Measurements from ENCODE around the gene APRT.
A peak's percentile ranks its signal among the peaks of the same experiment; 100 is the strongest.

APRT gene

DNA sequence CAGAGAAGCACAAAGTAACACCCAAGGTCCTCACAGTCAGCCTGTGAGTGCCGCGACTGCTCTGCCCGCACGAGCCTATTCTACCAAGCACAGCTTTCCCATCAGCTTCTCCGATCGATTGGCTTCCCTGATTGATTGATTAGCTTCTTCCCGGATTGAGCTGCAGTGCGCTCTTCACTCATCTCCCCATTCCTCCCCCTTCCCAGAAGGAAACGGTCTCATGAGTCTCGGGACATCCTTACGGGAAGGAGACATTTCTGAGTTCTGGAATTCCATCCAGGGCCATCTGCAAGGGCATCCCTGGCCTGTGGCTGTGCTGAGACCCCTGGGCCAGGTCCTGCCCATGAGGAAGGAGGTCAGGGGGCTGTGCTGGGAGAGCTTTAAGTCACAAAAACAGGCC is 44.8 kb downstream of the APRT start:
- DNase-seq, result no peak
- Histone ChIP-seq H3K56ac (ENCODE audit: low read length) (no peak overlapping the region), H2AK5ac (ENCODE audit: low read length) (no peak overlapping the region), H3K27me3 (ENCODE audit: insufficient read depth, low read length, poor library complexity) (no peaks in the 10 kb centered on the region), H3K79me2 (ENCODE audit: control insufficient read depth, insufficient read depth, low read length) (peaks cover 6% of the 10 kb centered on the region), H3K4ac (ENCODE audit: low read depth, low read length) (no peak overlapping the region), H3K27ac (ENCODE audit: low read depth, low read length) (no peak overlapping the region), H2BK15ac (replicated peaks; ENCODE audit: low read depth) (no peak overlapping the region), H3K18ac (ENCODE audit: low read length) (no peak overlapping the region), H2BK120ac (ENCODE audit: low read depth, low read length) (no peak overlapping the region), H3K79me1 (ENCODE audit: low read length) (peaks cover 3% of the 10 kb centered on the region), H3K23ac (ENCODE audit: low read length) (no peak overlapping the region), H3K4me1 (ENCODE audit: control insufficient read depth, low read depth, low read length) (peaks cover 20% of the 10 kb centered on the region), H3K9ac (ENCODE audit: low read length) (no peak overlapping the region), H3K4me3 (ENCODE audit: low read length) (no peak overlapping the region), H3K36me3 (ENCODE audit: control insufficient read depth, insufficient read depth, low read length) (no peaks in the 10 kb centered on the region), H4K8ac (ENCODE audit: low read depth, low read length) (no peak overlapping the region), H2BK5ac (ENCODE audit: low read length) (no peak overlapping the region), H3K4me2 (ENCODE audit: low read length) (no peak overlapping the region), H4K5ac (ENCODE audit: low read length) (no peak overlapping the region)
- no CpG with 5 or more reads among the region's 11 CpGs for WGBS (ENCODE audit: extremely low coverage, insufficient coverage, low lambda C conversion rate)

DNA sequence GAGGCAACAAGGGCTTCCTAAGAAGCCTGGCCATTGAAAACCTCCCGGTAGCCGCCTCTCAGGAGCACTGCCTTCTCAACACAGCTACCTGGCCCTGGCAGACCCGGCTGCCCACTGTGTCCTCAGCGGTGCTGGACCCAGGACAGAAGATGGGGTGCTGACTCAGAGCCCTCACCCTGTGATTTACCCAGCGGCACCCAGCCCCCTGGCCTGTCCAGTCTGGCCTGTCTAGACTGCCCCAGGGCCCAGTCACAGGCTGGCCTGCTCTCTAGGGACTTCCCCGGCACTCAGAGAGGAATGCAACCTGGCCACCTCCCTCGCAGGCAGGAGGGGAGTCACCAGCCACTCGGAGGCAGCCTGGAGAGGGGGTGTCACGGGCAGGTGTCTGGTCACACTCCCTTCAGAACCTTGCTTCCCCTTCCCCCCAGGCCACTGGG is 46.8 kb downstream of the APRT start:
- WGBS (ENCODE audit: extremely low coverage, insufficient coverage, low lambda C conversion rate), result no CpG with 5 or more reads among the region's 9 CpGs
- Histone ChIP-seq H3K36me3 (ENCODE audit: control insufficient read depth, insufficient read depth, low read length) (no peaks in the 10 kb centered on the region), H2BK15ac (replicated peaks; ENCODE audit: low read depth) (no peak overlapping the region), H3K23ac (ENCODE audit: low read length) (peak overlapping the region; percentile 45), H4K5ac (ENCODE audit: low read length) (no peak overlapping the region), H3K27me3 (ENCODE audit: insufficient read depth, low read length, poor library complexity) (no peaks in the 10 kb centered on the region), H2BK5ac (ENCODE audit: low read length) (no peak overlapping the region), H3K79me2 (ENCODE audit: control insufficient read depth, insufficient read depth, low read length) (peaks cover 6% of the 10 kb centered on the region), H3K4me3 (ENCODE audit: low read length) (no peak overlapping the region), H4K8ac (ENCODE audit: low read depth, low read length) (no peak overlapping the region), H3K4me1 (ENCODE audit: control insufficient read depth, low read depth, low read length) (peaks cover 7% of the 10 kb centered on the region), H3K18ac (ENCODE audit: low read length) (no peak overlapping the region), H3K9ac (ENCODE audit: low read length) (no peak overlapping the region), H3K56ac (ENCODE audit: low read length) (no peak overlapping the region), H3K4ac (ENCODE audit: low read depth, low read length) (no peak overlapping the region), H2BK120ac (ENCODE audit: low read depth, low read length) (no peak overlapping the region), H3K4me2 (ENCODE audit: low read length) (no peak overlapping the region), H2AK5ac (ENCODE audit: low read length) (no peak overlapping the region), H3K27ac (ENCODE audit: low read depth, low read length) (no peak overlapping the region), H3K79me1 (ENCODE audit: low read length) (peaks cover 3% of the 10 kb centered on the region)
- peak; percentile 75 for DNase-seq

- Histone ChIP-seq H3K27me3 (ENCODE audit: insufficient read depth, low read length, poor library complexity) (no peaks in the 10 kb centered on the region), H3K4me1 (ENCODE audit: control insufficient read depth, low read depth, low read length) (peaks cover 6% of the 10 kb centered on the region), H3K56ac (ENCODE audit: low read length) (no peak overlapping the region), H3K4ac (ENCODE audit: low read depth, low read length) (no peak overlapping the region), H3K27ac (ENCODE audit: low read depth, low read length) (no peak overlapping the region), H3K79me1 (ENCODE audit: low read length) (no peaks in the 10 kb centered on the region), H4K8ac (ENCODE audit: low read depth, low read length) (no peak overlapping the region), H3K79me2 (ENCODE audit: control insufficient read depth, insufficient read depth, low read length) (peaks cover 2% of the 10 kb centered on the region), H2AK5ac (ENCODE audit: low read length) (no peak overlapping the region), H2BK15ac (replicated peaks; ENCODE audit: low read depth) (no peak overlapping the region), H3K4me3 (ENCODE audit: low read length) (no peak overlapping the region), H4K5ac (ENCODE audit: low read length) (no peak overlapping the region), H3K36me3 (ENCODE audit: control insufficient read depth, insufficient read depth, low read length) (no peaks in the 10 kb centered on the region), H3K4me2 (ENCODE audit: low read length) (no peak overlapping the region), H3K18ac (ENCODE audit: low read length) (no peak overlapping the region), H2BK5ac (ENCODE audit: low read length) (no peak overlapping the region), H3K9ac (ENCODE audit: low read length) (no peak overlapping the region), H2BK120ac (ENCODE audit: low read depth, low read length) (no peak overlapping the region), H3K23ac (ENCODE audit: low read length) (no peak overlapping the region)
- DNase-seq, result no peak
- no CpG with 5 or more reads among the region's 19 CpGs for WGBS (ENCODE audit: extremely low coverage, insufficient coverage, low lambda C conversion rate)
Measured at GRCh38 chr16:88764080-88764479, 47.6 kb downstream of the APRT start.

DNA sequence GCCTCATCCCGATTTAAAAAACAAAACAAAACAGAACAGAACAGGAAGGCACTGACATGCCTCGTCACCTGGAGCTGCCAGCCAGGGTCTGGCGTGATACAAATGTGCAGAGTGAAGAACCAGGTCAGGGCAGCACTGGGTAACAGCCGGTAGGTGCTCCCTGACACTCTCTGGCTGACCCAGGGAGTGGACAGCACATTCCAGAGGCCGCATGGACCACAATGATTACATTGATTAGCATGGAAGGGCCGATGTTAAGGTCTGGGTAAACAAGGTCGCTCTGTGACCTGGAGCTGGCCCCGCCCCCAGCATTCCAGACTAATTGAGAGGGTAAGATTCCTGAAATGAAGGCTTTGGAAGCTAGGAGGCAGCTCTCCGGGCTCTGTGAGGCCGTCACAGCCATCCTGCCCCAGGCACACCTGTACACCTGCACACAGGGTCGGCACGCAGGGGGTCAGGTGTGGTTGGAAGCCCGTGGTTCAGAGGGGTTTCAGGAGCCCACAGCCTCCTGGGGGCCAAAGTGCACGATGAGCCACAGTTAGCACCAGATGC is 48.1 kb downstream of the APRT start:
- H3K4me2 ChIP-seq (ENCODE audit: low read length), result no peak overlapping the region
- no peak overlapping the region for H3K18ac ChIP-seq (ENCODE audit: low read length)
- peak; percentile 96 for DNase-seq
- no peak overlapping the region for H3K4ac ChIP-seq (ENCODE audit: low read depth, low read length)
- no peaks in the 10 kb centered on the region for H3K36me3 ChIP-seq (ENCODE audit: control insufficient read depth, insufficient read depth, low read length)
- no peak overlapping the region for H3K23ac ChIP-seq (ENCODE audit: low read length)
- H3K4me3 ChIP-seq (ENCODE audit: low read length), result no peak overlapping the region
- peak overlapping the region; percentile 49 for H3K9ac ChIP-seq (ENCODE audit: low read length)
- H2BK120ac ChIP-seq (ENCODE audit: low read depth, low read length), result no peak overlapping the region
- no peak overlapping the region for H4K8ac ChIP-seq (ENCODE audit: low read depth, low read length)
- H3K79me2 ChIP-seq (ENCODE audit: control insufficient read depth, insufficient read depth, low read length), result peaks cover 2% of the 10 kb centered on the region
- H3K27me3 ChIP-seq (ENCODE audit: insufficient read depth, low read length, poor library complexity), result no peaks in the 10 kb centered on the region
- H3K27ac ChIP-seq (ENCODE audit: low read depth, low read length), result no peak overlapping the region
- H2BK15ac ChIP-seq (replicated peaks; ENCODE audit: low read depth), result no peak overlapping the region
- no CpG with 5 or more reads among the region's 14 CpGs for WGBS (ENCODE audit: extremely low coverage, insufficient coverage, low lambda C conversion rate)
- no peak overlapping the region for H4K5ac ChIP-seq (ENCODE audit: low read length)
- H2BK5ac ChIP-seq (ENCODE audit: low read length), result no peak overlapping the region
- peak overlapping the region; percentile 30 for H3K56ac ChIP-seq (ENCODE audit: low read length)
- peaks cover 6% of the 10 kb centered on the region for H3K4me1 ChIP-seq (ENCODE audit: control insufficient read depth, low read depth, low read length)
- peaks cover 3% of the 10 kb centered on the region for H3K79me1 ChIP-seq (ENCODE audit: low read length)
- H2AK5ac ChIP-seq (ENCODE audit: low read length), result no peak overlapping the region

DNA sequence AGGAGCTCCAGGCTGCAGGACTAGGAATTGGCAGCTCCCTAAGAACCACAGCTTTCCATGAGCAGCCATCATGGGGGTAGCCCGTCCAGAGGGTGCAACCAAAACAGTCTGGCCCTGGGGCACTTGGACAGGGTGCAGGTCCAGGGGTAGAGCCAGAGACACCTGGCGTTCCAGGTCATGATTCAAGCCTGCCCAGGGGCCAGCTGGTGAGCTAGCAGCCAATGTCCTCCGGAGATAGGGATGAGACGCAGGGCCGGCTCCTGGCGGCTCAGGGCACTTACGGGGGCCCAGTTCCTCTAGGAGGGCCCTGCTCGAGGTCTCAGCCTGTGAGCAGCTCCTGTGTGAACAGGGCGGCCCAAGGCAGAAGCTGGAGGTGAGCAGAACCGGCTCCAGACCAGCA is 48.8 kb downstream of the APRT start:
- Histone ChIP-seq H3K4ac (ENCODE audit: low read depth, low read length) (no peak overlapping the region), H3K9ac (ENCODE audit: low read length) (no peak overlapping the region), H3K79me2 (ENCODE audit: control insufficient read depth, insufficient read depth, low read length) (peaks cover 5% of the 10 kb centered on the region), H3K27me3 (ENCODE audit: insufficient read depth, low read length, poor library complexity) (no peaks in the 10 kb centered on the region), H3K4me2 (ENCODE audit: low read length) (no peak overlapping the region), H3K23ac (ENCODE audit: low read length) (no peak overlapping the region), H3K18ac (ENCODE audit: low read length) (no peak overlapping the region), H2BK120ac (ENCODE audit: low read depth, low read length) (no peak overlapping the region), H3K27ac (ENCODE audit: low read depth, low read length) (no peak overlapping the region), H3K79me1 (ENCODE audit: low read length) (peaks cover 3% of the 10 kb centered on the region), H3K4me1 (ENCODE audit: control insufficient read depth, low read depth, low read length) (peaks cover 6% of the 10 kb centered on the region), H3K56ac (ENCODE audit: low read length) (no peak overlapping the region), H2BK5ac (ENCODE audit: low read length) (no peak overlapping the region), H3K36me3 (ENCODE audit: control insufficient read depth, insufficient read depth, low read length) (no peaks in the 10 kb centered on the region), H3K4me3 (ENCODE audit: low read length) (no peak overlapping the region), H2AK5ac (ENCODE audit: low read length) (no peak overlapping the region), H2BK15ac (replicated peaks; ENCODE audit: low read depth) (no peak overlapping the region), H4K5ac (ENCODE audit: low read length) (no peak overlapping the region), H4K8ac (ENCODE audit: low read depth, low read length) (no peak overlapping the region)
- WGBS (ENCODE audit: extremely low coverage, insufficient coverage, low lambda C conversion rate), result no CpG with 5 or more reads among the region's 10 CpGs
- no peak for DNase-seq

GRCh38 chr16:88762258-88762870 is 49.4 kb downstream of the APRT start:
- Histone ChIP-seq H3K4ac (ENCODE audit: low read depth, low read length) (no peak overlapping the region), H3K79me2 (ENCODE audit: control insufficient read depth, insufficient read depth, low read length) (peaks cover 5% of the 10 kb centered on the region), H2AK5ac (ENCODE audit: low read length) (no peak overlapping the region), H3K18ac (ENCODE audit: low read length) (no peak overlapping the region), H2BK15ac (replicated peaks; ENCODE audit: low read depth) (no peak overlapping the region), H4K8ac (ENCODE audit: low read depth, low read length) (no peak overlapping the region), H2BK5ac (ENCODE audit: low read length) (no peak overlapping the region), H3K4me2 (ENCODE audit: low read length) (no peak overlapping the region), H3K4me1 (ENCODE audit: control insufficient read depth, low read depth, low read length) (peaks cover 6% of the 10 kb centered on the region), H3K9ac (ENCODE audit: low read length) (no peak overlapping the region), H2BK120ac (ENCODE audit: low read depth, low read length) (no peak overlapping the region), H3K27ac (ENCODE audit: low read depth, low read length) (no peak overlapping the region), H3K4me3 (ENCODE audit: low read length) (no peak overlapping the region), H3K23ac (ENCODE audit: low read length) (no peak overlapping the region), H3K56ac (ENCODE audit: low read length) (peak overlapping the region; percentile 28), H3K79me1 (ENCODE audit: low read length) (peaks cover 3% of the 10 kb centered on the region), H3K27me3 (ENCODE audit: insufficient read depth, low read length, poor library complexity) (no peaks in the 10 kb centered on the region), H4K5ac (ENCODE audit: low read length) (no peak overlapping the region), H3K36me3 (ENCODE audit: control insufficient read depth, insufficient read depth, low read length) (no peaks in the 10 kb centered on the region)
- WGBS (ENCODE audit: extremely low coverage, insufficient coverage, low lambda C conversion rate), result no CpG with 5 or more reads among the region's 16 CpGs
- no peak for DNase-seq

All from mesendoderm (in vitro differentiated cells).